ENCODE data around the gene MTTP. TPM values are rescaled to one million over a fixed set of nuclear protein-coding genes. Genes with fewer than 3 reads are reported as not detected.

The MTTP gene
- total RNA-seq, 2 donors from 2014 or later = 1.5 TPM; not detected in 1

- H3K4me3 ChIP-seq = no peak overlapping the region
- H3K36me3 ChIP-seq = no peaks in the 10 kb centered on the region
- no peak for TF ChIP-seq CTCF (IDR thresholded peaks at IDR 0.05)
- TF ChIP-seq POLR2A (IDR thresholded peaks at IDR 0.05) = no peak
- no peak for TF ChIP-seq POLR2AphosphoS5 (IDR thresholded peaks at IDR 0.05)
- DNase-seq (ENCODE audit: low spot score) = no peak
- H3K27ac ChIP-seq = peak overlapping the region in 1 of 2 donors; percentile 3
- no peaks in the 10 kb centered on the region for H3K9me3 ChIP-seq
- H3K4me1 ChIP-seq (replicated peaks) = no peaks in the 10 kb centered on the region
- H3K27me3 ChIP-seq (replicated peaks; ENCODE audit: insufficient read depth) = no peaks in the 10 kb centered on the region
- intact Hi-C loops (cut with DNase I) = no loop called here
Measured at GRCh38 chr4:99587309-99587708, 12.7 kb downstream of the MTTP start.

- H3K4me1 ChIP-seq (replicated peaks) = no peaks in the 10 kb centered on the region
- H3K27me3 ChIP-seq (replicated peaks; ENCODE audit: insufficient read depth) = no peaks in the 10 kb centered on the region
- H3K36me3 ChIP-seq = no peaks in the 10 kb centered on the region
- no peaks in the 10 kb centered on the region for H3K9me3 ChIP-seq
- DNase-seq (ENCODE audit: low spot score) = no peak
- no peak for TF ChIP-seq POLR2A (IDR thresholded peaks at IDR 0.05)
- TF ChIP-seq CTCF (IDR thresholded peaks at IDR 0.05) = no peak
- TF ChIP-seq POLR2AphosphoS5 (IDR thresholded peaks at IDR 0.05) = no peak
- 10% methylated on average over 1 of the region's 1 CpG for WGBS
- H3K27ac ChIP-seq = no peak overlapping the region
- no peak overlapping the region for H3K4me3 ChIP-seq
- intact Hi-C loops (cut with DNase I) = no loop called here
Measured at GRCh38 chr4:99587803-99588202, 13.2 kb downstream of the MTTP start.

DNA sequence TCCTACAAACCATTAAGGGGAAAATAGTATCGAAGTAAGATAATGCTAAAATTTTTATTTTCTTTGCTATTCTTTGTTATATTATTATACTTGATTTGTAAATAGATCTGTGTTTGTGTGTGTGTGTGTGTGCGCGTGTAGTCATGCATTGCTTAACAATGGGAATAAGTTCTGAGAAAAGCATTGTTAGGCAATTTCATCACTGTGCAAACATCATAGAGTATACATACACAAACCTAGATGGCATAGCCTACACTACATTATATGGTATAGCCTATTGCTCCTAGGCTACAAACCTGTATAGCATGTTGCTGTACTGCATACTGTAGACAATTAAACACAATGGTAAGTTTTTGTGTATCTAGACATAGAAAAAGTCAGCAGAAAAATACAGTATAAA, 17.1 kb downstream of the MTTP start:
- intact Hi-C loops (cut with DNase I) = no loop called here
- Histone ChIP-seq H3K27ac (no peak overlapping the region), H3K36me3 (no peaks in the 10 kb centered on the region), H3K4me1 (replicated peaks) (no peaks in the 10 kb centered on the region), H3K27me3 (replicated peaks; ENCODE audit: insufficient read depth) (no peaks in the 10 kb centered on the region), H3K9me3 (no peaks in the 10 kb centered on the region), H3K4me3 (no peak overlapping the region)
- WGBS = 78% methylated on average over 3 of the region's 3 CpGs
- TF ChIP-seq CTCF (IDR thresholded peaks at IDR 0.05) (no peak), POLR2A (IDR thresholded peaks at IDR 0.05) (no peak), POLR2AphosphoS5 (IDR thresholded peaks at IDR 0.05) (no peak)
- no peak for DNase-seq (ENCODE audit: low spot score)

- H3K36me3 ChIP-seq = no peaks in the 10 kb centered on the region
- intact Hi-C loops (cut with DNase I) = no loop called here
- WGBS = 71% methylated on average over 4 of the region's 4 CpGs
- DNase-seq (ENCODE audit: low spot score) = no peak
- no peak for TF ChIP-seq POLR2A (IDR thresholded peaks at IDR 0.05)
- no peak for TF ChIP-seq CTCF (IDR thresholded peaks at IDR 0.05)
- no peak for TF ChIP-seq POLR2AphosphoS5 (IDR thresholded peaks at IDR 0.05)
- H3K27ac ChIP-seq = no peak overlapping the region
- no peak overlapping the region for H3K4me3 ChIP-seq
- no peaks in the 10 kb centered on the region for H3K4me1 ChIP-seq (replicated peaks)
- no peaks in the 10 kb centered on the region for H3K9me3 ChIP-seq
- no peaks in the 10 kb centered on the region for H3K27me3 ChIP-seq (replicated peaks; ENCODE audit: insufficient read depth)
Measured at GRCh38 chr4:99593781-99594641, 19.4 kb downstream of the MTTP start.

GRCh38 chr4:99594818-99595217, 20.2 kb downstream of the MTTP start:
- Histone ChIP-seq H3K27me3 (replicated peaks; ENCODE audit: insufficient read depth) (no peaks in the 10 kb centered on the region), H3K27ac (no peak overlapping the region), H3K9me3 (no peaks in the 10 kb centered on the region), H3K4me3 (no peak overlapping the region), H3K4me1 (replicated peaks) (no peaks in the 10 kb centered on the region), H3K36me3 (no peaks in the 10 kb centered on the region)
- DNase-seq (ENCODE audit: low spot score) = no peak
- 88% methylated on average over 2 of the region's 2 CpGs for WGBS
- intact Hi-C loops (cut with DNase I) = no loop called here
- TF ChIP-seq POLR2A (IDR thresholded peaks at IDR 0.05) (no peak), CTCF (IDR thresholded peaks at IDR 0.05) (no peak), POLR2AphosphoS5 (IDR thresholded peaks at IDR 0.05) (no peak)
